WTC11 (cell line): ENCODE results near the gene ZC3H8. TPM values are rescaled to one million over a fixed set of nuclear protein-coding genes. Genes with fewer than 3 reads are reported as not detected.

Source experiments
- ATAC-seq: fragments of 200-7000 bp; cut with Tn5 transposase; 2 replicates; pipeline ENCODE4 v1.10.0; 2021; ENCODE audit warnings: mild to moderate bottlenecking, moderate library complexity
- CTCF ChIA-PET: fragments of 300-600 bp; sonication (Branson Sonifier 250); formaldehyde crosslinking; loops from one replicate; lab custom pipeline; 2021; ENCODE audit warnings: antibody characterized with exemption; lab: Charles Lee
- POLR2A ChIA-PET: fragments of 350-600 bp; sonication (Branson Sonifier 250); formaldehyde crosslinking; loops from one replicate; lab custom pipeline; 2021; ENCODE audit warnings: antibody characterized with exemption; lab: Charles Lee
- DNase-seq: peaks from one replicate; pipeline ENCODE4 v3.0.0; 2021; ENCODE audit warnings: low spot score
- H3K27ac Mint-ChIP-seq: 2 replicates; pipeline ENCODE4 v1.8.0; 2021; ENCODE audit warnings: mixed read lengths
- H3K27me3 Mint-ChIP-seq: 2 replicates; pipeline ENCODE4 v1.8.0; 2021; ENCODE audit warnings: low read depth, mild to moderate bottlenecking, moderate library complexity, mixed read lengths
- H3K36me3 Mint-ChIP-seq: 2 replicates; pipeline ENCODE4 v1.8.0; 2021; ENCODE audit warnings: mixed read lengths
- H3K4me1 Mint-ChIP-seq: 2 replicates; pipeline ENCODE4 v1.8.0; 2022; ENCODE audit warnings: mixed read lengths
- H3K4me3 Mint-ChIP-seq: 2 replicates; pipeline ENCODE4 v1.8.0; 2021; ENCODE audit warnings: mild to moderate bottlenecking, moderate library complexity, mixed read lengths
- H3K9me3 Mint-ChIP-seq: 2 replicates; pipeline ENCODE4 v1.8.0; 2021; ENCODE audit warnings: mixed read lengths
- ATF1 ChIP-seq: sonication (generic); formaldehyde crosslinking; IDR thresholded peaks from 2 replicates; pipeline ENCODE4 v1.8.1; 2023; ENCODE audit warnings: mild to moderate bottlenecking, moderate library complexity, missing genetic modification reagents
- CBFB ChIP-seq: sonication (generic); formaldehyde crosslinking; IDR thresholded peaks from 2 replicates; pipeline ENCODE4 v1.8.1; 2022; ENCODE audit warnings: mild to moderate bottlenecking, low read depth, missing genetic modification reagents
- CREM ChIP-seq: sonication (generic); formaldehyde crosslinking; IDR thresholded peaks from 2 replicates; pipeline ENCODE4 v1.8.1; 2022; ENCODE audit warnings: mild to moderate bottlenecking, missing genetic modification reagents, moderate library complexity
- E2F4 ChIP-seq: sonication (generic); formaldehyde crosslinking; IDR thresholded peaks from 2 replicates; pipeline ENCODE4 v1.8.1; 2022; ENCODE audit warnings: low read depth, mild to moderate bottlenecking, moderate library complexity, missing genetic modification reagents, borderline replicate concordance
- E2F5 ChIP-seq: sonication (generic); formaldehyde crosslinking; IDR thresholded peaks from 2 replicates; pipeline ENCODE4 v1.8.1; 2022; ENCODE audit warnings: mild to moderate bottlenecking, moderate library complexity, missing genetic modification reagents
- ETV6 ChIP-seq: sonication (generic); formaldehyde crosslinking; IDR thresholded peaks from 2 replicates; pipeline ENCODE4 v1.8.1; 2022; ENCODE audit warnings: mild to moderate bottlenecking, missing genetic modification reagents
- FOXK1 ChIP-seq: sonication (generic); formaldehyde crosslinking; IDR thresholded peaks from 2 replicates; pipeline ENCODE4 v1.8.0; 2022; ENCODE audit warnings: mild to moderate bottlenecking, moderate library complexity, missing genetic modification reagents
- FOXP1 ChIP-seq: sonication (generic); formaldehyde crosslinking; IDR thresholded peaks from 2 replicates; pipeline ENCODE4 v1.8.0; 2022; ENCODE audit warnings: missing genetic modification reagents, mild to moderate bottlenecking, moderate library complexity, borderline replicate concordance
- IRF2 ChIP-seq: sonication (generic); formaldehyde crosslinking; IDR thresholded peaks from 2 replicates; pipeline ENCODE4 v1.8.0; 2022; ENCODE audit warnings: low read depth, missing genetic modification reagents, borderline replicate concordance
- NFE2L1 ChIP-seq: sonication (generic); formaldehyde crosslinking; IDR thresholded peaks from 2 replicates; pipeline ENCODE4 v1.8.1; 2023; ENCODE audit warnings: missing genetic modification reagents
- NR2C2 ChIP-seq: sonication (generic); formaldehyde crosslinking; IDR thresholded peaks from 2 replicates; pipeline ENCODE4 v1.8.0; 2022; ENCODE audit warnings: mild to moderate bottlenecking, missing genetic modification reagents
- OVOL2 ChIP-seq: fragments of 250-450 bp; sonication (Bioruptor Pico); IDR thresholded peaks from 2 replicates; pipeline ENCODE4 v1.9.0; 2021; ENCODE audit warnings: mild to moderate bottlenecking, borderline replicate concordance
- PRRX2 ChIP-seq: fragments of 250-450 bp; sonication (Bioruptor Pico); IDR thresholded peaks from 2 replicates; pipeline ENCODE4 v1.8.0; 2021; ENCODE audit warnings: mild to moderate bottlenecking
- RORB ChIP-seq: fragments of 250-450 bp; sonication (Bioruptor Pico); IDR thresholded peaks from 2 replicates; pipeline ENCODE4 v1.9.0; 2021; ENCODE audit warnings: mild to moderate bottlenecking
- SOX15 ChIP-seq: fragments of 250-450 bp; sonication (Bioruptor Pico); IDR thresholded peaks from 2 replicates; pipeline ENCODE4 v1.9.0; 2021; ENCODE audit warnings: mild to moderate bottlenecking
- TP53 ChIP-seq: sonication (generic); formaldehyde crosslinking; IDR thresholded peaks from 2 replicates; pipeline ENCODE4 v1.8.1; 2023; ENCODE audit warnings: mild to moderate bottlenecking, missing genetic modification reagents
- ZNF121 ChIP-seq: sonication (generic); formaldehyde crosslinking; IDR thresholded peaks from 2 replicates; pipeline ENCODE4 v1.8.0; 2023; ENCODE audit warnings: missing genetic modification reagents
- ZNF138 ChIP-seq: sonication (generic); formaldehyde crosslinking; conservative IDR thresholded peaks from 2 replicates; pipeline ENCODE4 v1.8.1; 2022; ENCODE audit warnings: mild to moderate bottlenecking, moderate library complexity, missing genetic modification reagents
- ZNF317 ChIP-seq: sonication (generic); formaldehyde crosslinking; IDR thresholded peaks from 2 replicates; pipeline ENCODE4 v1.8.1; 2023; ENCODE audit warnings: low read depth, mild to moderate bottlenecking, moderate library complexity, missing genetic modification reagents, borderline replicate concordance
- ZSCAN18 ChIP-seq: fragments of 250-450 bp; sonication (Bioruptor Pico); IDR thresholded peaks from 2 replicates; pipeline ENCODE4 v2.1.2; 2022; ENCODE audit warnings: mild to moderate bottlenecking, moderate library complexity
- total RNA-seq: library from RNA; stranded (reverse); gene quantifications from 3 replicates; pipeline ENCODE4 v1.2.3, GENCODE V29; 2021
- TF ChIP-seq, protein P1 (sequence below): sonication (generic); formaldehyde crosslinking; IDR thresholded peaks from 2 replicates; pipeline ENCODE4 v1.8.0; 2023; ENCODE audit warnings: missing genetic modification reagents
- TF ChIP-seq, protein P2 (sequence below): sonication (generic); formaldehyde crosslinking; IDR thresholded peaks from 2 replicates; pipeline ENCODE4 v1.8.1; 2022; ENCODE audit warnings: mild to moderate bottlenecking, missing genetic modification reagents, moderate library complexity, borderline replicate concordance
- TF ChIP-seq, protein P3 (sequence below): sonication (generic); formaldehyde crosslinking; IDR thresholded peaks from 2 replicates; pipeline ENCODE4 v1.8.1; 2022; ENCODE audit warnings: missing genetic modification reagents, borderline replicate concordance
- TF ChIP-seq, protein P4 (sequence below): sonication (generic); formaldehyde crosslinking; IDR thresholded peaks from 2 replicates; pipeline ENCODE4 v1.8.1; 2023; ENCODE audit warnings: mild to moderate bottlenecking, moderate library complexity, missing genetic modification reagents
- TF ChIP-seq, protein P5 (sequence below): fragments of 200-600 bp; IDR thresholded peaks from 2 replicates; pipeline ENCODE4 v1.8.0; 2022; ENCODE audit warnings: antibody characterized with exemption

The ZC3H8 gene
- total RNA-seq, 1 experiment from 2014 or later, result 5.7 TPM

DNA sequence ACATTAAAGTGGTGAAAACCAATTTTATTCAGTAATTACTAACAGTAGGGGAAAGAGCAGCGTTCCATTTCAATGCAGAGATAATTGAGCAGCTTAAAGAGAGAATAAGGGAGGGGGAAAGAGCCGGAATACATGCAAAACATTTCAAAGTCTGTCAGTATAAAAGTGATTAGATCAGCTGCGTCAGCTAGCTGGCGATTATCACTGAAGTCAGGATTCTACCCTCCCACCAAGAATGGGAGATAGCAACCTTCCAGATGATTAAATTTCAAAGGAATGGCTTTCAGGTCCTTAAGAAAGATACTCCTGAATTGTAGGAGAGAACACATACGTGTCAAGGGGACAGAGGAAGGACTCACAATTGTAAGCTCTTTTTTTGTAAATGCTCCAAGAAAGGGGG, 17.8 kb upstream of the ZC3H8 start (continued):
- TF ChIP-seq OVOL2 (no peak), SOX15 (no peak), E2F5 (no peak), NR2C2 (CRISPR knock-in tag) (no peak), ETV6 (CRISPR knock-in tag) (no peak), ATF1 (CRISPR knock-in tag) (no peak), FOXK1 (no peak)
- TF ChIP-seq, protein P1, sequence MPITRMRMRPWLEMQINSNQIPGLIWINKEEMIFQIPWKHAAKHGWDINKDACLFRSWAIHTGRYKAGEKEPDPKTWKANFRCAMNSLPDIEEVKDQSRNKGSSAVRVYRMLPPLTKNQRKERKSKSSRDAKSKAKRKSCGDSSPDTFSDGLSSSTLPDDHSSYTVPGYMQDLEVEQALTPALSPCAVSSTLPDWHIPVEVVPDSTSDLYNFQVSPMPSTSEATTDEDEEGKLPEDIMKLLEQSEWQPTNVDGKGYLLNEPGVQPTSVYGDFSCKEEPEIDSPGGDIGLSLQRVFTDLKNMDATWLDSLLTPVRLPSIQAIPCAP, result no peak
- TF ChIP-seq, protein P2, sequence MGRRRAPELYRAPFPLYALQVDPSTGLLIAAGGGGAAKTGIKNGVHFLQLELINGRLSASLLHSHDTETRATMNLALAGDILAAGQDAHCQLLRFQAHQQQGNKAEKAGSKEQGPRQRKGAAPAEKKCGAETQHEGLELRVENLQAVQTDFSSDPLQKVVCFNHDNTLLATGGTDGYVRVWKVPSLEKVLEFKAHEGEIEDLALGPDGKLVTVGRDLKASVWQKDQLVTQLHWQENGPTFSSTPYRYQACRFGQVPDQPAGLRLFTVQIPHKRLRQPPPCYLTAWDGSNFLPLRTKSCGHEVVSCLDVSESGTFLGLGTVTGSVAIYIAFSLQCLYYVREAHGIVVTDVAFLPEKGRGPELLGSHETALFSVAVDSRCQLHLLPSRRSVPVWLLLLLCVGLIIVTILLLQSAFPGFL (CRISPR knock-in tag), result no peak
- TF ChIP-seq, protein P3, sequence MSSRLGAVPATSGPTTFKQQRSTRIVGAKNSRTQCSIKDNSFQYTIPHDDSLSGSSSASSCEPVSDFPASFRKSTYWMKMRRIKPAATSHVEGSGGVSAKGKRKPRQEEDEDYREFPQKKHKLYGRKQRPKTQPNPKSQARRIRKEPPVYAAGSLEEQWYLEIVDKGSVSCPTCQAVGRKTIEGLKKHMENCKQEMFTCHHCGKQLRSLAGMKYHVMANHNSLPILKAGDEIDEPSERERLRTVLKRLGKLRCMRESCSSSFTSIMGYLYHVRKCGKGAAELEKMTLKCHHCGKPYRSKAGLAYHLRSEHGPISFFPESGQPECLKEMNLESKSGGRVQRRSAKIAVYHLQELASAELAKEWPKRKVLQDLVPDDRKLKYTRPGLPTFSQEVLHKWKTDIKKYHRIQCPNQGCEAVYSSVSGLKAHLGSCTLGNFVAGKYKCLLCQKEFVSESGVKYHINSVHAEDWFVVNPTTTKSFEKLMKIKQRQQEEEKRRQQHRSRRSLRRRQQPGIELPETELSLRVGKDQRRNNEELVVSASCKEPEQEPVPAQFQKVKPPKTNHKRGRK (CRISPR knock-in tag), result no peak
- TF ChIP-seq, protein P4, sequence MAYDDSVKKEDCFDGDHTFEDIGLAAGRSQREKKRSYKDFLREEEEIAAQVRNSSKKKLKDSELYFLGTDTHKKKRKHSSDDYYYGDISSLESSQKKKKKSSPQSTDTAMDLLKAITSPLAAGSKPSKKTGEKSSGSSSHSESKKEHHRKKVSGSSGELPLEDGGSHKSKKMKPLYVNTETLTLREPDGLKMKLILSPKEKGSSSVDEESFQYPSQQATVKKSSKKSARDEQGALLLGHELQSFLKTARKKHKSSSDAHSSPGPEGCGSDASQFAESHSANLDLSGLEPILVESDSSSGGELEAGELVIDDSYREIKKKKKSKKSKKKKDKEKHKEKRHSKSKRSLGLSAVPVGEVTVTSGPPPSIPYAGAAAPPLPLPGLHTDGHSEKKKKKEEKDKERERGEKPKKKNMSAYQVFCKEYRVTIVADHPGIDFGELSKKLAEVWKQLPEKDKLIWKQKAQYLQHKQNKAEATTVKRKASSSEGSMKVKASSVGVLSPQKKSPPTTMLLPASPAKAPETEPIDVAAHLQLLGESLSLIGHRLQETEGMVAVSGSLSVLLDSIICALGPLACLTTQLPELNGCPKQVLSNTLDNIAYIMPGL (CRISPR knock-in tag), result no peak

DNA sequence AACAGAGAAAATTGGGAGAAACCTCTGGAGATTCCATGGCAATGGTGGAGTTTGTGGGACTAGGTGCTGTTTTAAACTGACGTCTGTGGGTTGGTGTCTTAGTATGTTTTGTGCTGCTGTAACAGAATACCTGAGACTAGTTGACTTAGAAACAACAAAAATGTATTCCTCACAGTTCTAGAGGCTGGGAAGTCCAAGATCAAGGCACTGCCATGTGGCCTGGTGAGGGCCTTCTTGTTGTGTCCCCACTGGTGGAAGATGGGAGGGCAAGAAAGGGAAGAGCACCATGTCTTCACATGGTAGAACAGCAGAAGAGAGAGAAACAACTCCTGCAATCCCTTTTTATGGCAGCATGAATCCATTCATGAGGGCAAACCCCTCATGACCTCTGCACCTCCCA, 13.7 kb upstream of the ZC3H8 start:
- H3K9me3 Mint-ChIP-seq, result peaks cover 13% of the 10 kb centered on the region
- no peak for TF ChIP-seq TP53 (CRISPR knock-in tag)
- ATAC-seq, result no peak
- no peak overlapping the region for H3K4me3 Mint-ChIP-seq
- 0 out of 2 replicates have a peak, but pooled peaks cover 3% of the 10 kb centered on the region for H3K36me3 Mint-ChIP-seq
- H3K27ac Mint-ChIP-seq, result no peak overlapping the region
- ChIA-PET POLR2A (no interaction called here), CTCF (no interaction called here)
- peaks cover 15% of the 10 kb centered on the region for H3K4me1 Mint-ChIP-seq
- DNase-seq, result no peak
- H3K27me3 Mint-ChIP-seq, result no peaks in the 10 kb centered on the region; the same call in 1 of the 2 replicates

DNA sequence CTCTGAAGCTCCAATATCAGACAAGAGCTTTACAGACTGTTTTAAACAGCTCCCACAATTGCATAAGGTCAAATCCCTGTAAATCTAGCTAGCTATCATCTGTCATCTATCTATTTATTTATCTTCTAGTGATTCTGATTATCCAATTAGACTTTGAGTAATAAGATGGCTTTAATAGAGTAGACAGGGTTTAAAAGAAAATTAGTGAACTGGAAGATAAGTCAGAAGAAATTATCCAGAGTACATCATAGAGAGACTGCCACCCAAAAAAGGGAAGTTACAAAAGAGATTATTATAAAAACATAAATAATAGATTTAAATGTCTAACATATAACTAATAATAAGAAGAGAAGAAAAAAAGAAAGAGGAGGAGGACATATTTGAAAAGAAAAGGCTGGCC, 8.0 kb upstream of the ZC3H8 start:
- Mint-ChIP-seq H3K36me3 (peaks cover 6% of the 10 kb centered on the region), H3K9me3 (peaks cover 19% of the 10 kb centered on the region), H3K27ac (no peak overlapping the region), H3K27me3 (no peaks in the 10 kb centered on the region; the same call in 1 of the 2 replicates), H3K4me1 (peaks cover 13% of the 10 kb centered on the region), H3K4me3 (no peak overlapping the region)
- no peak for DNase-seq
- ChIA-PET POLR2A (no interaction called here), CTCF (no interaction called here)
- no peak for ATAC-seq
- TF ChIP-seq ZNF138 (CRISPR knock-in tag), result no peak
- TF ChIP-seq NFE2L1 (CRISPR knock-in tag), result no peak
- TF ChIP-seq ZNF317 (CRISPR knock-in tag), result no peak
- TF ChIP-seq ZSCAN18 (CRISPR knock-in tag), result no peak
- TF ChIP-seq RORB, result no peak
- no peak for TF ChIP-seq NR2C2 (CRISPR knock-in tag)
- no peak for TF ChIP-seq FOXP1 (CRISPR knock-in tag)
- TF ChIP-seq ATF1 (CRISPR knock-in tag), result no peak
- no peak for TF ChIP-seq CBFB
- TF ChIP-seq CREM (CRISPR knock-in tag), result no peak
- TF ChIP-seq ZNF121 (CRISPR knock-in tag), result no peak
- TF ChIP-seq, protein P5, sequence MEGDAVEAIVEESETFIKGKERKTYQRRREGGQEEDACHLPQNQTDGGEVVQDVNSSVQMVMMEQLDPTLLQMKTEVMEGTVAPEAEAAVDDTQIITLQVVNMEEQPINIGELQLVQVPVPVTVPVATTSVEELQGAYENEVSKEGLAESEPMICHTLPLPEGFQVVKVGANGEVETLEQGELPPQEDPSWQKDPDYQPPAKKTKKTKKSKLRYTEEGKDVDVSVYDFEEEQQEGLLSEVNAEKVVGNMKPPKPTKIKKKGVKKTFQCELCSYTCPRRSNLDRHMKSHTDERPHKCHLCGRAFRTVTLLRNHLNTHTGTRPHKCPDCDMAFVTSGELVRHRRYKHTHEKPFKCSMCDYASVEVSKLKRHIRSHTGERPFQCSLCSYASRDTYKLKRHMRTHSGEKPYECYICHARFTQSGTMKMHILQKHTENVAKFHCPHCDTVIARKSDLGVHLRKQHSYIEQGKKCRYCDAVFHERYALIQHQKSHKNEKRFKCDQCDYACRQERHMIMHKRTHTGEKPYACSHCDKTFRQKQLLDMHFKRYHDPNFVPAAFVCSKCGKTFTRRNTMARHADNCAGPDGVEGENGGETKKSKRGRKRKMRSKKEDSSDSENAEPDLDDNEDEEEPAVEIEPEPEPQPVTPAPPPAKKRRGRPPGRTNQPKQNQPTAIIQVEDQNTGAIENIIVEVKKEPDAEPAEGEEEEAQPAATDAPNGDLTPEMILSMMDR, result no peak
- no peak for TF ChIP-seq E2F4 (CRISPR knock-in tag)
- TF ChIP-seq IRF2 (CRISPR knock-in tag), result no peak
- TF ChIP-seq PRRX2 (CRISPR knock-in tag), result no peak
